HepG2 (cell line): Measurements from ENCODE around the gene TMEM219. TPM values are rescaled to one million over a fixed set of nuclear protein-coding genes. Genes with fewer than 3 reads are reported as not detected.

ENCODE experiments used
- CAMTA2 ChIP-seq: sonication (generic); formaldehyde crosslinking; IDR thresholded peaks from 2 replicates; pipeline ENCODE4 v1.4.0; 2020; ENCODE audit warnings: mild to moderate bottlenecking, missing genetic modification reagents, borderline replicate concordance
- IKZF1 ChIP-seq: fragments of 450-650 bp; IDR thresholded peaks from 2 replicates; pipeline ENCODE4 v1.7.1; 2016
- IKZF5 ChIP-seq: IDR thresholded peaks from 2 replicates; pipeline ENCODE4 v1.6.1; 2018; ENCODE audit warnings: missing genetic modification reagents, mild to moderate bottlenecking, missing compliant biosample characterization
- LCORL ChIP-seq, 2 experiments: fragments of 450-650 bp in 1 of 2; sonication (generic) in 1 of 2; formaldehyde crosslinking in 1 of 2; IDR thresholded peaks; 2 replicates each; pipeline versions ENCODE4 v1.5.0 to v1.6.1; 2017 to 2020; ENCODE audit warnings: antibody characterized with exemption in 1 of 2, missing genetic modification reagents in 1 of 2
- NCOA5 ChIP-seq: sonication (generic); formaldehyde crosslinking; IDR thresholded peaks from 2 replicates; pipeline ENCODE4 v1.4.0; 2020; ENCODE audit warnings: missing genetic modification reagents
- PRDM4 ChIP-seq: sonication (generic); formaldehyde crosslinking; IDR thresholded peaks from 2 replicates; pipeline ENCODE4 v1.9.0; 2021; ENCODE audit warnings: missing genetic modification reagents, borderline replicate concordance
- SAP130 ChIP-seq: IDR thresholded peaks from 2 replicates; pipeline ENCODE4 v1.6.1; 2016; ENCODE audit warnings: low read depth
- SNAPC2 ChIP-seq: sonication (generic); formaldehyde crosslinking; IDR thresholded peaks from 2 replicates; pipeline ENCODE4 v1.8.1; 2022; ENCODE audit warnings: mild to moderate bottlenecking, missing genetic modification reagents
- SOX6 ChIP-seq, 2 experiments: fragments of 450-650 bp in 1 of 2; sonication (generic) in 1 of 2; formaldehyde crosslinking in 1 of 2; IDR thresholded peaks; 2 replicates each; pipeline versions ENCODE4 v1.4.0 to v1.6.1; 2017 to 2020; ENCODE audit warnings: antibody characterized with exemption in 1 of 2, mild to moderate bottlenecking in 1 of 2, missing genetic modification reagents in 1 of 2
- TBL1XR1 ChIP-seq: fragments of 150-350 bp; IDR thresholded peaks from 2 replicates; pipeline ENCODE4 v1.6.1; 2014; ENCODE audit warnings: borderline replicate concordance, low read length; ENCODE audit not compliant: partially characterized antibody
- TCF7L2 ChIP-seq: IDR thresholded peaks from 2 replicates; pipeline ENCODE4 v1.6.1; 2011; ENCODE audit warnings: mild to moderate bottlenecking, low read depth, low read length, moderate library complexity
- ZBTB1 ChIP-seq: sonication (generic); formaldehyde crosslinking; IDR thresholded peaks from 2 replicates; pipeline ENCODE4 v1.4.0; 2020; ENCODE audit warnings: missing genetic modification reagents, borderline replicate concordance
- ZNF326 ChIP-seq: sonication (generic); formaldehyde crosslinking; IDR thresholded peaks from 2 replicates; pipeline ENCODE4 v1.4.0; 2020; ENCODE audit warnings: missing genetic modification reagents, borderline replicate concordance
- polyA plus RNA-seq, 8 experiments: library from polyadenylated mRNA; depleted of rRNA in 3 of 8; stranded (reverse) in 7 of 8; unstranded in 1 of 8; fragments of >200 nt; fragmentation: Illumina TruSeq in 4 of 8; extraction: Trizol in 4 of 8; gene quantifications; 2 replicates each; pipeline versions ENCODE4 v1.2.1 to v1.2.3, GENCODE V29; 2011 to 2016; ENCODE audit warnings: low read depth in 4 of 8, missing spikeins in 1 of 8, mixed read lengths in 1 of 8; ENCODE audit not compliant: insufficient read depth in 1 of 8
- total RNA-seq, 5 experiments: library from RNA; depleted of rRNA; stranded (reverse); fragments of >200 nt; fragmentation: Illumina TruSeq; extraction: Trizol; gene quantifications; 2 replicates each; pipeline ENCODE4 v1.2.3, GENCODE V29; 2016; ENCODE audit warnings: low read depth in 1 of 5
- TF ChIP-seq, protein P1 (sequence below): sonication (generic); formaldehyde crosslinking; IDR thresholded peaks from 2 replicates; pipeline ENCODE4 v1.4.0; 2020; ENCODE audit warnings: mild to moderate bottlenecking, missing genetic modification reagents
- TF ChIP-seq, protein P2 (sequence below): sonication (generic); formaldehyde crosslinking; conservative IDR thresholded peaks from 2 replicates; pipeline ENCODE4 v1.5.0; 2020; ENCODE audit warnings: missing genetic modification reagents

TMEM219 gene
- total and polyA plus RNA-seq, 2 of the 13 experiments (the other 11 are each of a cell fraction or from before 2014, with no cell fraction given), result 105 to 115 TPM

- TF ChIP-seq, protein P1, sequence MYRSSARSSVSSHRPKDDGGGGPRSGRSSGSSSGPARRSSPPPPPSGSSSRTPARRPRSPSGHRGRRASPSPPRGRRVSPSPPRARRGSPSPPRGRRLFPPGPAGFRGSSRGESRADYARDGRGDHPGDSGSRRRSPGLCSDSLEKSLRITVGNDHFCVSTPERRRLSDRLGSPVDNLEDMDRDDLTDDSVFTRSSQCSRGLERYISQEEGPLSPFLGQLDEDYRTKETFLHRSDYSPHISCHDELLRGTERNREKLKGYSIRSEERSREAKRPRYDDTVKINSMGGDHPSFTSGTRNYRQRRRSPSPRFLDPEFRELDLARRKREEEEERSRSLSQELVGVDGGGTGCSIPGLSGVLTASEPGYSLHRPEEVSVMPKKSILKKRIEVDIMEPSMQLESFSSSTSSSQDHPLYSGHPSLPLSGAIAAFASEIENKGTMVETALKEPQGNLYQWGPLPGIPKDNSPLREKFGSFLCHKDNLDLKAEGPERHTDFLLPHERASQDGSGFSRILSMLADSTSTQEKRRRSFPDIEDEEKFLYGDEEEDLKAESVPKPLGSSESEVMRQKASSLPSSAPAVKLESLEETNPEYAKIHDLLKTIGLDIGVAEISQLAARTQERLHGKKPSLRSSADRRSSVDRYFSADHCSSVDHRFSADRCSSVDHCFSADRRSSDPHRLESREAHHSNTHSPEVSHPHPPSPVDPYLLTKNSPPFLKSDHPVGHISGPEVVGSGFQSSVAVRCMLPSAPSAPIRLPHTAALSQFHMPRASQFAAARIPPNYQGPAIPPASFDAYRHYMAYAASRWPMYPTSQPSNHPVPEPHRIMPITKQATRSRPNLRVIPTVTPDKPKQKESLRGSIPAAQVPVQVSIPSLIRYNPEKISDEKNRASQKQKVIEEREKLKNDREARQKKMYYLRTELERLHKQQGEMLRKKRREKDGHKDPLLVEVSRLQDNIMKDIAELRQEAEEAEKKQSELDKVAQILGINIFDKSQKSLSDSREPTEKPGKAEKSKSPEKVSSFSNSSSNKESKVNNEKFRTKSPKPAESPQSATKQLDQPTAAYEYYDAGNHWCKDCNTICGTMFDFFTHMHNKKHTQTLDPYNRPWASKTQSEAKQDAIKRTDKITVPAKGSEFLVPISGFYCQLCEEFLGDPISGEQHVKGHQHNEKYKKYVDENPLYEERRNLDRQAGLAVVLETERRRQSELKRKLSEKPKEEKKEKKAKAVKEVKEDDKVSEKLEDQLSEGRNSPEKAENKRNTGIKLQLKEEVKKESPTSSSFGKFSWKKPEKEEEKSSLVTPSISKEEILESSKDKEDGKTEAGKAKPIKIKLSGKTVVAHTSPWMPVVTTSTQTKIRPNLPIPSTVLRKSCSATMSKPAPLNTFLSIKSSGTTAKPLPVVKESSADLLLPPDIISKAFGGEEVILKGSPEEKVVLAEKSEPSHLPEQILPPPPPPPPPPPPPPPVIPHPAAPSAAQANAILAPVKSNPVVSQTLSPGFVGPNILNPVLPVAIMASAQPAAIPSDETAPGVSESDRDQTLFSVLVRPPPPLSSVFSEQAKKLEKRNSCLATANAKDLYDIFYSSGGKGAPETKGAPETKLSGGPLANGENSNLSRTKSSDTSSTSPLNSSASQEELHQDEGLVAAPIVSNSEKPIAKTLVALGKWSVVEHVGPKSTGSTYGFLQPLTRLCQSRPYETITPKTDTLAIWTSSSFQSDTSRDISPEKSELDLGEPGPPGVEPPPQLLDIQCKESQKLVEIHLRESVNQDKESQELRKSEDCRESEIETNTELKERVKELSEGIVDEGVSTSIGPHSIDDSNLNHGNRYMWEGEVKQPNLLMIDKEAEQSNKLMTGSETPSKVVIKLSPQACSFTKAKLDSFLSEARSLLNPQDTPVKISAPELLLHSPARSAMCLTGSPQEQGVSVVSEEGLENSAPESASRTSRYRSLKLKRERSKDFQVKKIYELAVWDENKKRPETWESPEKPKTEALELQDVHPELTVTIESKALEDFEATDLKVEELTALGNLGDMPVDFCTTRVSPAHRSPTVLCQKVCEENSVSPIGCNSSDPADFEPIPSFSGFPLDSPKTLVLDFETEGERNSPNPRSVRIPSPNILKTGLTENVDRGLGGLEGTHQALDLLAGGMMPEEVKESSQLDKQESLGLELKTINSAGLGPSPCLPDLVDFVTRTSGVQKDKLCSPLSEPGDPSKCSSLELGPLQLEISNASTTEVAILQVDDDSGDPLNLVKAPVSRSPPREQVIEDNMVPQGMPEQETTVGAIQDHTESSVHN, result no peak
- TF ChIP-seq ZNF326 (CRISPR knock-in tag), result no peak
- TF ChIP-seq CAMTA2, result no peak
- TF ChIP-seq IKZF5 (CRISPR knock-in tag), result peak; percentile 92
- no peak for TF ChIP-seq LCORL (IDR thresholded peaks at IDR 0.05)
- TF ChIP-seq LCORL (CRISPR knock-in tag; IDR thresholded peaks at IDR 0.05), result peak; percentile 74; the same call in 1 of the 2 replicates
- no peak for TF ChIP-seq NCOA5 (CRISPR knock-in tag)
- no peak for TF ChIP-seq IKZF1
- no peak for TF ChIP-seq TCF7L2
- peak; percentile 19; the same call in 1 of the 2 replicates for TF ChIP-seq SNAPC2 (CRISPR knock-in tag)
- TF ChIP-seq SAP130 (CRISPR knock-in tag), result peak; percentile 58
- no peak for TF ChIP-seq PRDM4 (CRISPR knock-in tag)
- no peak for TF ChIP-seq SOX6 (IDR thresholded peaks at IDR 0.05)
- TF ChIP-seq SOX6 (CRISPR knock-in tag; IDR thresholded peaks at IDR 0.05), result peak; percentile 56
- TF ChIP-seq ZBTB1 (CRISPR knock-in tag), result no peak
- no peak for TF ChIP-seq TBL1XR1
- TF ChIP-seq, protein P2, sequence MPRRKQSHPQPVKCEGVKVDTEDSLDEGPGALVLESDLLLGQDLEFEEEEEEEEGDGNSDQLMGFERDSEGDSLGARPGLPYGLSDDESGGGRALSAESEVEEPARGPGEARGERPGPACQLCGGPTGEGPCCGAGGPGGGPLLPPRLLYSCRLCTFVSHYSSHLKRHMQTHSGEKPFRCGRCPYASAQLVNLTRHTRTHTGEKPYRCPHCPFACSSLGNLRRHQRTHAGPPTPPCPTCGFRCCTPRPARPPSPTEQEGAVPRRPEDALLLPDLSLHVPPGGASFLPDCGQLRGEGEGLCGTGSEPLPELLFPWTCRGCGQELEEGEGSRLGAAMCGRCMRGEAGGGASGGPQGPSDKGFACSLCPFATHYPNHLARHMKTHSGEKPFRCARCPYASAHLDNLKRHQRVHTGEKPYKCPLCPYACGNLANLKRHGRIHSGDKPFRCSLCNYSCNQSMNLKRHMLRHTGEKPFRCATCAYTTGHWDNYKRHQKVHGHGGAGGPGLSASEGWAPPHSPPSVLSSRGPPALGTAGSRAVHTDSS (CRISPR knock-in tag), result no peak
Observed at GRCh38 chr16:29961479-29962343, at the start of gene TMEM219 (continued).
